Psoas muscle (tissue), 8 donors: Measurements from ENCODE around the gene DNAH11. TPM values are rescaled to one million over a fixed set of nuclear protein-coding genes. Genes with fewer than 3 reads are reported as not detected.
"Not testable (repeated sequence)": the region's sequence is repeated elsewhere in the genome, so short reads cannot be mapped to it uniquely, and the experiment has no call there.

Experiments used
- ATAC-seq, 4 donors: fragments of 200-7000 bp; cut with Tn5 transposase; one replicate each; pipeline ENCODE4 v1.9.1; 2020; ENCODE audit warnings: moderate library complexity in 3 of 4, mild to moderate bottlenecking in 2 of 4
- DNase-seq, 2 donors: peaks; one replicate each; pipeline ENCODE4 v3.0.0-alpha.2; 2020
- H3K27ac ChIP-seq: fragments of 200-600 bp; one replicate; pipeline ENCODE4 v1.8.0; 2022
- H3K27me3 ChIP-seq, 3 donors: fragments of 200-600 bp in 1 of 3; one replicate each; pipeline versions ENCODE4 v1.6.1 to v1.8.0; 2013 to 2022; ENCODE audit warnings: low read length in 2 of 3, mild to moderate bottlenecking in 2 of 3, moderate library complexity in 1 of 3; ENCODE audit not compliant: insufficient read depth in 3 of 3
- H3K36me3 ChIP-seq, 2 donors: fragments of 200-600 bp in 1 of 2; one replicate each; pipeline versions ENCODE4 v1.6.1 to v1.8.0; 2013 to 2022; ENCODE audit warnings: low read depth in 1 of 2, mild to moderate bottlenecking in 1 of 2, moderate library complexity in 1 of 2; ENCODE audit not compliant: insufficient read depth in 1 of 2
- H3K4me1 ChIP-seq: fragments of 200-600 bp; one replicate; pipeline ENCODE4 v1.8.0; 2022
- H3K4me3 ChIP-seq: fragments of 200-600 bp; one replicate; pipeline ENCODE4 v1.8.0; 2022; ENCODE audit warnings: mild to moderate bottlenecking
- H3K9me3 ChIP-seq: fragments of 200-600 bp; one replicate; pipeline ENCODE4 v1.8.0; 2022
- CTCF ChIP-seq: fragments of 200-600 bp; IDR thresholded peaks from one replicate; pipeline ENCODE4 v1.8.0; 2022; ENCODE audit warnings: antibody characterized with exemption
- WGBS, 3 donors: extraction: QIAGEN DNeasy Blood & Tissue Kit; methylation state at CpG; one replicate each; pipeline versions ENCODE4 v1.1.6 to v1.1.7; 2013; 5-methylcytosine and 5-hydroxymethylcytosine counted together
- intact Hi-C, 2 donors: fragments of 100-400 bp; cut with DNase I; formaldehyde crosslinking; loops; one replicate each; pipeline versions ENCODE4 v1.11.0 to v1.14.2; 2022
- polyA plus RNA-seq, 3 donors: library from polyadenylated mRNA; stranded (reverse); fragments of 200-250 nt; gene quantifications; one replicate each; pipeline ENCODE4 v1.2.3, GENCODE V29; 2013
- total RNA-seq, 4 donors: library from RNA; stranded (reverse); fragmentation: NEBNext Ultra II Directional in 2 of 4; extraction: Animal tissue kit (Norgen Biotek cat#: 25700) in 2 of 4; gene quantifications; one replicate each; pipeline versions ENCODE4 v1.2.1 to v1.2.4, GENCODE V29; 2021 to 2023
- donor health status: healthy with polysubstance abuse.
- donor health status: DM: no; HTN: no; CAD: no; lungs with moderate emphysema.
- donor health status: Bipolar disorder and iron deficiency.
- donor health status: healthy.
- donor health status: DM: yes; HTN: yes; CAD: no.
- donor health status: DM: no; HTN: no; CAD: no.
- donor health status: DM: no; HTN: no; CAD: no.
- donor health status: DM: yes; HTN: yes; CAD: no.

Gene DNAH11
- total and polyA plus RNA-seq, 7 donors, result 0.01 to 0.93 (median 0.28) TPM

- Histone ChIP-seq H3K36me3 (no peaks in the 10 kb centered on the region), H3K9me3 (no peaks in the 10 kb centered on the region), H3K27ac (no peak overlapping the region), H3K27me3 (no peaks in the 10 kb centered on the region), H3K4me3 (no peak overlapping the region), H3K4me1 (no peaks in the 10 kb centered on the region)
- ATAC-seq (no peak), DNase-seq (no peak)
- no peak for TF ChIP-seq CTCF
- intact Hi-C loops, result no loop called here
Observed at GRCh38 chr7:21867226-21867625, 324.4 kb downstream of the DNAH11 start.

GRCh38 chr7:21867816-21868575, 325.2 kb downstream of the DNAH11 start:
- Histone ChIP-seq H3K27me3 (no peaks in the 10 kb centered on the region), H3K36me3 (no peaks in the 10 kb centered on the region), H3K4me1 (no peaks in the 10 kb centered on the region), H3K27ac (no peak overlapping the region), H3K4me3 (no peak overlapping the region), H3K9me3 (no peaks in the 10 kb centered on the region)
- DNase-seq, result no peak
- TF ChIP-seq CTCF, result no peak
- intact Hi-C loops, result no loop called here
- 62 to 76% (median 66%) methylated on average over 8 of the region's 8 CpGs for whole genome bisulfite sequencing, 3 donors
- ATAC-seq, result no peak

- TF ChIP-seq CTCF, result no peak
- DNase-seq, result no peak
- ATAC-seq, result no peak
- H3K4me3 ChIP-seq, result no peak overlapping the region
- H3K9me3 ChIP-seq, result no peaks in the 10 kb centered on the region
- H3K27me3 ChIP-seq, result no peaks in the 10 kb centered on the region
- 50 to 65% (median 64%) methylated on average over 3 of the region's 3 CpGs for WGBS, 3 donors
- intact Hi-C loops, result no loop called here
- no peaks in the 10 kb centered on the region for H3K36me3 ChIP-seq
- no peaks in the 10 kb centered on the region for H3K4me1 ChIP-seq
- no peak overlapping the region for H3K27ac ChIP-seq
Observed at GRCh38 chr7:21868576-21868850, 325.7 kb downstream of the DNAH11 start.

- intact Hi-C loops, result no loop called here
- DNase-seq, result no peak
- Histone ChIP-seq H3K9me3 (no peaks in the 10 kb centered on the region), H3K36me3 (no peaks in the 10 kb centered on the region), H3K27me3 (no peaks in the 10 kb centered on the region), H3K4me3 (no peak overlapping the region), H3K4me1 (no peaks in the 10 kb centered on the region), H3K27ac (no peak overlapping the region)
- TF ChIP-seq CTCF, result no peak
- ATAC-seq, result no peak
- 47 to 66% (median 50%) methylated on average over 5 of the region's 5 CpGs for WGBS, 3 donors
Observed at GRCh38 chr7:21869785-21870402, 327.1 kb downstream of the DNAH11 start.

GRCh38 chr7:21883069-21883468, 340.2 kb downstream of the DNAH11 start:
- H3K4me3 ChIP-seq, result no peak overlapping the region
- TF ChIP-seq CTCF, result no peak
- DNase-seq, result no peak
- no peaks in the 10 kb centered on the region for H3K36me3 ChIP-seq
- no peak overlapping the region for H3K27ac ChIP-seq
- intact Hi-C loops, result no loop called here
- no peaks in the 10 kb centered on the region for H3K9me3 ChIP-seq
- WGBS, 3 donors, result 93 to 96% (median 95%) methylated on average over 3 of the region's 3 CpGs
- no peaks in the 10 kb centered on the region for H3K4me1 ChIP-seq
- ATAC-seq, result no peak
- H3K27me3 ChIP-seq, result no peaks in the 10 kb centered on the region

GRCh38 chr7:21883501-21883900, 340.7 kb downstream of the DNAH11 start:
- H3K9me3 ChIP-seq, H3K27ac ChIP-seq, DNase-seq, intact Hi-C loops, ATAC-seq, H3K4me1 ChIP-seq, H3K36me3 ChIP-seq, H3K4me3 ChIP-seq, H3K27me3 ChIP-seq: not testable (repeated sequence)
- WGBS, 3 donors, result 92 to 100% (median 93%) methylated on average over 2 of the region's 2 CpGs
